K562 (cell line): Measurements from ENCODE around the gene HADHA. TPM values are rescaled to one million over a fixed set of nuclear protein-coding genes. Genes with fewer than 3 reads are reported as not detected.

Source experiments
- BCOR ChIP-seq: fragments of 450-650 bp; IDR thresholded peaks from 2 replicates; pipeline ENCODE4 v1.6.1; 2016
- PRMT5 ChIP-seq: sonication (generic); formaldehyde crosslinking; IDR thresholded peaks from 2 replicates; pipeline ENCODE4 v1.5.0; 2020; ENCODE audit warnings: missing genetic modification reagents
- PTBP1 ChIP-seq: fragments of 200-400 bp; formaldehyde crosslinking; IDR thresholded peaks from 2 replicates; pipeline ENCODE4 v1.6.1; 2017; ENCODE audit warnings: low read depth, low read length
- RBM25 ChIP-seq: fragments of 200-400 bp; formaldehyde crosslinking; IDR thresholded peaks from 2 replicates; pipeline ENCODE4 v1.6.1; 2018; ENCODE audit warnings: low read length, low read depth, moderate library complexity; ENCODE audit not compliant: severe bottlenecking
- TCF7 ChIP-seq: sonication (generic); IDR thresholded peaks from 2 replicates; pipeline ENCODE4 v1.6.1; 2016; ENCODE audit warnings: antibody characterized with exemption, borderline replicate concordance
- ZBTB1 ChIP-seq: sonication (generic); formaldehyde crosslinking; IDR thresholded peaks from 2 replicates; pipeline ENCODE4 v1.8.1; 2023; ENCODE audit warnings: missing genetic modification reagents, low read depth, mild to moderate bottlenecking, borderline replicate concordance
- ZBTB40 ChIP-seq, 2 experiments: fragments of 450-650 bp in 1 of 2; sonication (generic) in 1 of 2; formaldehyde crosslinking in 1 of 2; IDR thresholded peaks; 2 replicates each; pipeline versions ENCODE4 v1.7.1 to v1.9.0; 2016 to 2022; ENCODE audit warnings: inconsistent platforms in 1 of 2, mild to moderate bottlenecking in 1 of 2, missing genetic modification reagents in 1 of 2
- ZC3H4 ChIP-seq: sonication (generic); formaldehyde crosslinking; IDR thresholded peaks from 2 replicates; pipeline ENCODE4 v1.9.0; 2021; ENCODE audit warnings: missing genetic modification reagents, borderline replicate concordance
- polyA plus RNA-seq, 8 experiments: library from polyadenylated mRNA; depleted of rRNA in 4 of 8; stranded (reverse) in 5 of 8; unstranded in 3 of 8; fragments of >200 nt; fragmentation: Nextera tagmentation in 2 of 8; fragmentation: Illumina TruSeq in 1 of 8; extraction: Ambion mirVana in 2 of 8; extraction: Trizol in 1 of 8; gene quantifications; 2 replicates each; pipeline versions ENCODE4 v1.2.1 to v1.2.3, GENCODE V29; 2011 to 2014; ENCODE audit warnings: inconsistent platforms in 1 of 8, missing spikeins in 1 of 8
- total RNA-seq, 7 experiments: library from RNA; depleted of rRNA in 6 of 7; stranded (reverse); fragments of >200 nt in 6 of 7; fragmentation: Illumina TruSeq in 2 of 7; extraction: Trizol in 2 of 7; gene quantifications; 2 replicates each; pipeline versions ENCODE4 v1.2.1 to v1.2.3, GENCODE V29; 2011 to 2021; ENCODE audit warnings: low replicate concordance in 1 of 7

HADHA gene
- total and polyA plus RNA-seq, 9 of the 15 experiments (the other 6 are each of a cell fraction or from before 2014, with no cell fraction given), result 145 to 326 (median 202) TPM

DNA sequence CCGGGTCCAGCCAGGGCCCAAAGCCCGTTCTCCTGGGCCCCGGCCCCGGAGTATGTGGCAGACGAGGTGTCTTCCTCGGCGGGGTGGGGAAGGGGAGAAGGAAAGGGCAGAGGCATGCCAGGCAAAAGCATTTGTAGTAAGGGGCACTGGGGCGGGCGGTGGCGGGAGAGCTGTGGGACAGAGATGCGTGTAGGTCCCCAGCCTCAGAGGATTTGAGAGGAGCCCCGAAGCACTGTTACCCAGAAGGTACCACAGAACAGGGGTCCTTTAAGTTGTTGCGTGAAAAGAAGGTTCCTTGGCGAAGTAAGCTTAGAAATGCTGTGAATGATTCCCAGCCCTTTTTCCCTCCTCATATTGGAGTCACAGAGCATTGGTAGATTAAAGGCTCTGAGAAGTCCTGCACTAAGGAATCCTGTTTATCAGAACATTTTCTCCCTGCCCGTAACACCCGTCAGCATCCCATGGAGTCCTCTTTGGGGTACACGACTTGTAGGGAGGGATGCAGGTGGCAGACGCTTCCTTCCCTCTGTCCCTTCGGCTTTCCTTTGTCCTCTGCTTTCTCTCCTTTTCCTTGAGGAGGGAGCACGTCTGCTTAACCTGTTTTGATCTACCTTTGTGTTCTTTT is 59.0 kb downstream of the HADHA start (continued):
- peak; percentile 40; the same call in 1 of the 2 replicates for TF ChIP-seq ZBTB40 (IDR thresholded peaks at IDR 0.05)
- no peak for TF ChIP-seq ZBTB40 (CRISPR knock-in tag; IDR thresholded peaks at IDR 0.05)
- TF ChIP-seq RBM25, result peak; percentile 93
- 0 out of 2 replicates have a peak, but pooled peaks have one; percentile 37 for TF ChIP-seq PTBP1
- TF ChIP-seq PRMT5 (CRISPR knock-in tag), result no peak
- TF ChIP-seq TCF7, result no peak
- TF ChIP-seq ZC3H4 (CRISPR knock-in tag), result 0 out of 2 replicates have a peak, but pooled peaks have one; percentile 23
- TF ChIP-seq BCOR, result peak; percentile 64
- 0 out of 2 replicates have a peak, but pooled peaks have one; percentile 2 for TF ChIP-seq ZBTB1 (CRISPR knock-in tag)
